ENCODE data around the gene FLRT2.

The FLRT2 gene

GRCh38 chr14:85574853-85575616 is 45.1 kb downstream of the FLRT2 start:
- TF ChIP-seq FOXP2 (optimal IDR thresholded peaks at IDR 0.05; ENCODE audit: borderline replicate concordance, extremely low read depth, extremely low read length, insufficient read depth): no peak
- TF ChIP-seq TAF1 (IDR thresholded peaks at IDR 0.05; ENCODE audit: borderline replicate concordance, insufficient read depth, low read length): no peak
- TF ChIP-seq SIN3A (IDR thresholded peaks at IDR 0.05; ENCODE audit: borderline replicate concordance, insufficient read depth, low read length): no peak
- no peak for TF ChIP-seq POLR2AphosphoS5 (IDR thresholded peaks at IDR 0.05; ENCODE audit: low read depth, low read length)
- TF ChIP-seq, protein P1, sequence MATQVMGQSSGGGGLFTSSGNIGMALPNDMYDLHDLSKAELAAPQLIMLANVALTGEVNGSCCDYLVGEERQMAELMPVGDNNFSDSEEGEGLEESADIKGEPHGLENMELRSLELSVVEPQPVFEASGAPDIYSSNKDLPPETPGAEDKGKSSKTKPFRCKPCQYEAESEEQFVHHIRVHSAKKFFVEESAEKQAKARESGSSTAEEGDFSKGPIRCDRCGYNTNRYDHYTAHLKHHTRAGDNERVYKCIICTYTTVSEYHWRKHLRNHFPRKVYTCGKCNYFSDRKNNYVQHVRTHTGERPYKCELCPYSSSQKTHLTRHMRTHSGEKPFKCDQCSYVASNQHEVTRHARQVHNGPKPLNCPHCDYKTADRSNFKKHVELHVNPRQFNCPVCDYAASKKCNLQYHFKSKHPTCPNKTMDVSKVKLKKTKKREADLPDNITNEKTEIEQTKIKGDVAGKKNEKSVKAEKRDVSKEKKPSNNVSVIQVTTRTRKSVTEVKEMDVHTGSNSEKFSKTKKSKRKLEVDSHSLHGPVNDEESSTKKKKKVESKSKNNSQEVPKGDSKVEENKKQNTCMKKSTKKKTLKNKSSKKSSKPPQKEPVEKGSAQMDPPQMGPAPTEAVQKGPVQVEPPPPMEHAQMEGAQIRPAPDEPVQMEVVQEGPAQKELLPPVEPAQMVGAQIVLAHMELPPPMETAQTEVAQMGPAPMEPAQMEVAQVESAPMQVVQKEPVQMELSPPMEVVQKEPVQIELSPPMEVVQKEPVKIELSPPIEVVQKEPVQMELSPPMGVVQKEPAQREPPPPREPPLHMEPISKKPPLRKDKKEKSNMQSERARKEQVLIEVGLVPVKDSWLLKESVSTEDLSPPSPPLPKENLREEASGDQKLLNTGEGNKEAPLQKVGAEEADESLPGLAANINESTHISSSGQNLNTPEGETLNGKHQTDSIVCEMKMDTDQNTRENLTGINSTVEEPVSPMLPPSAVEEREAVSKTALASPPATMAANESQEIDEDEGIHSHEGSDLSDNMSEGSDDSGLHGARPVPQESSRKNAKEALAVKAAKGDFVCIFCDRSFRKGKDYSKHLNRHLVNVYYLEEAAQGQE (IDR thresholded peaks at IDR 0.05; ENCODE audit: insufficient read depth in 1 of 2, low read depth in 2 of 2, low read length in 2 of 2): no peak

DNA sequence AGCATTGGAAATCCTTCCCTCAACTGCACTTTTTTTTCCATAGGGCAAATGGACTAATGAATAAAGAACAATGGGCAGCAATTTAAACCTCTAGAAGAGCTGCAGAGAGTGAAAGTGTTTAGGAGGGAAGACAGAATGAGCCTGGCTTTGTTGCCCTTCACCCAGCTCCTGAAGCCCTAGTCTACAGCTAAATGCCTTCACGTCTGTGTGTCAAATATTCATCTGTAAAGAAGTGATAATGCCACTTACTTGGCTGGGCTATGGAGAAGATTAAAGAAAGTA is 45.6 kb downstream of the FLRT2 start:
- TF ChIP-seq POLR2AphosphoS5 (IDR thresholded peaks at IDR 0.05; ENCODE audit: low read depth, low read length): no peak
- TF ChIP-seq TAF1 (IDR thresholded peaks at IDR 0.05; ENCODE audit: borderline replicate concordance, insufficient read depth, low read length): no peak
- TF ChIP-seq, protein P1 (IDR thresholded peaks at IDR 0.05; ENCODE audit: insufficient read depth in 1 of 2, low read depth in 2 of 2, low read length in 2 of 2): no peak
- TF ChIP-seq FOXP2 (optimal IDR thresholded peaks at IDR 0.05; ENCODE audit: borderline replicate concordance, extremely low read depth, extremely low read length, insufficient read depth): no peak
- TF ChIP-seq SIN3A (IDR thresholded peaks at IDR 0.05; ENCODE audit: borderline replicate concordance, insufficient read depth, low read length): no peak

DNA sequence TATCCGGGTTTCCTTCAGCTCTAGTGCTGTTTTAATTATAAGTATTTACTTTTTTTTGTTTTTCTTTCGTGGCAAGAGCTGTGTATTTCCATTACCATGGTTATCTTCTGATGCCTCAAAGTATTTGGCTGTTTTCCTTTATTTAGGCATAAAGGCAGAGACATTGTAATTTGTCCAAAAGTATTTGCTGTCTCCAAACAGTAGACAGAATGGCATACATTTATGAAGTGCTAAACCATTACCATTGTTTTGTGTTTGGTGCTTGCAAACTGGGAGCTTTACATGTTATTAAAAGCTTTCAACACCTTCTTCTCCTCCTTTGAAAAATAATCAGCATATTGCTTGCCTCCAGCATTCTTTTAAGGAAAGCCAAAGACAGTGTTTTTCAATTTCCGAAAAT is 46.3 kb downstream of the FLRT2 start:
- TF ChIP-seq, protein P1 (IDR thresholded peaks at IDR 0.05; ENCODE audit: insufficient read depth in 1 of 2, low read depth in 2 of 2, low read length in 2 of 2): no peak
- TF ChIP-seq TAF1 (IDR thresholded peaks at IDR 0.05; ENCODE audit: borderline replicate concordance, insufficient read depth, low read length) (no peak), SIN3A (IDR thresholded peaks at IDR 0.05; ENCODE audit: borderline replicate concordance, insufficient read depth, low read length) (no peak), FOXP2 (optimal IDR thresholded peaks at IDR 0.05; ENCODE audit: borderline replicate concordance, extremely low read depth, extremely low read length, insufficient read depth) (no peak), POLR2AphosphoS5 (IDR thresholded peaks at IDR 0.05; ENCODE audit: low read depth, low read length) (no peak)

- no peak for TF ChIP-seq POLR2AphosphoS5 (IDR thresholded peaks at IDR 0.05; ENCODE audit: low read depth, low read length)
- TF ChIP-seq, protein P1 (IDR thresholded peaks at IDR 0.05; ENCODE audit: insufficient read depth in 1 of 2, low read depth in 2 of 2, low read length in 2 of 2): no peak
- no peak for TF ChIP-seq FOXP2 (optimal IDR thresholded peaks at IDR 0.05; ENCODE audit: borderline replicate concordance, extremely low read depth, extremely low read length, insufficient read depth)
- TF ChIP-seq SIN3A (IDR thresholded peaks at IDR 0.05; ENCODE audit: borderline replicate concordance, insufficient read depth, low read length): no peak
- no peak for TF ChIP-seq TAF1 (IDR thresholded peaks at IDR 0.05; ENCODE audit: borderline replicate concordance, insufficient read depth, low read length)
Measured at GRCh38 chr14:85576848-85577542, 47.1 kb downstream of the FLRT2 start.
